MM.1S (cell line): ENCODE data around the gene TIMM23.
"Not testable (repeated sequence)": the region's sequence is repeated elsewhere in the genome, so short reads cannot be mapped to it uniquely, and the experiment has no call there.

Source experiments
- DNase-seq: peaks from one replicate; pipeline ENCODE4 v3.0.0-alpha.2; 2015
- H2AFZ ChIP-seq: fragments of 300-600 bp; sonication (generic); 2 replicates; pipeline ENCODE4 v1.6.0; 2016; ENCODE audit warnings: antibody characterized with exemption, low read length
- H3F3A ChIP-seq: fragments of 300-600 bp; sonication (generic); 2 replicates; pipeline ENCODE4 v1.6.1; 2016; ENCODE audit warnings: mild to moderate bottlenecking, antibody characterized with exemption, low read length, moderate library complexity, mixed read lengths; ENCODE audit not compliant: insufficient read depth
- H3K27ac ChIP-seq: fragments of 300-600 bp; sonication (generic); 2 replicates; pipeline ENCODE4 v1.5.1; 2016; ENCODE audit warnings: mild to moderate bottlenecking, low read length
- H3K27me3 ChIP-seq: fragments of 300-600 bp; sonication (generic); replicated peaks from 2 replicates; pipeline ENCODE4 v1.6.0; 2016; ENCODE audit warnings: low read length; ENCODE audit not compliant: insufficient read depth
- H3K36me3 ChIP-seq: fragments of 300-600 bp; sonication (generic); replicated peaks from 2 replicates; pipeline ENCODE4 v1.6.1; 2016; ENCODE audit warnings: mild to moderate bottlenecking, low read length, mixed read lengths; ENCODE audit not compliant: insufficient read depth
- H3K4me1 ChIP-seq: fragments of 300-600 bp; sonication (generic); 2 replicates; pipeline ENCODE4 v1.6.1; 2016; ENCODE audit warnings: low read length, mixed read lengths
- H3K4me2 ChIP-seq: fragments of 300-600 bp; sonication (generic); 2 replicates; pipeline ENCODE4 v1.6.0; 2016; ENCODE audit warnings: low read depth, low read length
- H3K4me3 ChIP-seq: fragments of 300-600 bp; sonication (generic); 2 replicates; pipeline ENCODE4 v1.5.1; 2016; ENCODE audit warnings: low read length, mixed read lengths
- H3K79me2 ChIP-seq: fragments of 300-600 bp; sonication (generic); 2 replicates; pipeline ENCODE4 v1.6.1; 2016; ENCODE audit warnings: mixed run types, low read length, mixed read lengths
- H3K9ac ChIP-seq: fragments of 300-600 bp; sonication (generic); 2 replicates; pipeline ENCODE4 v1.6.1; 2016; ENCODE audit warnings: low read length, mixed read lengths
- H3K9me2 ChIP-seq: fragments of 300-600 bp; sonication (generic); replicated peaks from 2 replicates; pipeline ENCODE4 v1.6.1; 2016; ENCODE audit warnings: mild to moderate bottlenecking, low read length, mixed read lengths; ENCODE audit not compliant: insufficient read depth
- H3K9me3 ChIP-seq: fragments of 300-600 bp; sonication (generic); replicated peaks from 2 replicates; pipeline ENCODE4 v1.6.1; 2016; ENCODE audit warnings: mild to moderate bottlenecking, low read length, mixed read lengths; ENCODE audit not compliant: insufficient read depth
- H4K20me1 ChIP-seq: fragments of 300-600 bp; sonication (generic); 2 replicates; pipeline ENCODE4 v1.6.1; 2016; ENCODE audit warnings: mild to moderate bottlenecking, low read length, moderate library complexity, mixed read lengths; ENCODE audit not compliant: insufficient read depth

TIMM23 gene

DNA sequence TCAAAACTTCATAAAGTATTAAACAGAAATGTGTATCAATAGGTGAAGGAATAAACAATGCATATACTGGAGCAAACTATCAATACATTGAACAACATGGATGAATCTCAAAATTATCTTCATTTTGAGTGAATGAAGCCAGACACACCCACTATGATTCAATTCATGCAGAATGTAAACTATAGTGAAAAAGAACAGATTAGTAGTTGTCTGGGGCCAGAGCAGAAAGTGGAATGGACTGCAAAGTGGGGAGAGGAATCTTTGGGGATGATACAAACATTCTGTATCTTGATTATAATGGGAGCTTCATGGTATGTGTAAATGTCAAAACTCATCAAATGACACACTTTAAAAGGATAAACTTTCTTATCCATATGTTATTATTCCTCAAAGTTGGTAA lies 23.5 kb upstream of the TIMM23 start:
- not testable (repeated sequence) for H4K20me1 ChIP-seq, H3K4me3 ChIP-seq, H3K9me3 ChIP-seq, H3K27ac ChIP-seq, H3K27me3 ChIP-seq, H2AFZ ChIP-seq, H3K79me2 ChIP-seq, H3K9me2 ChIP-seq, H3K9ac ChIP-seq, H3K4me1 ChIP-seq, H3F3A ChIP-seq, DNase-seq, H3K4me2 ChIP-seq, H3K36me3 ChIP-seq

GRCh38 chr10:45954367-45954766 lies 17.9 kb upstream of the TIMM23 start:
- not testable (repeated sequence) for H3K4me3 ChIP-seq, H3K4me2 ChIP-seq, DNase-seq, H3K9me3 ChIP-seq, H2AFZ ChIP-seq, H3K27ac ChIP-seq, H3K27me3 ChIP-seq, H3K4me1 ChIP-seq, H3F3A ChIP-seq, H3K79me2 ChIP-seq, H3K9ac ChIP-seq, H4K20me1 ChIP-seq, H3K36me3 ChIP-seq, H3K9me2 ChIP-seq

DNA sequence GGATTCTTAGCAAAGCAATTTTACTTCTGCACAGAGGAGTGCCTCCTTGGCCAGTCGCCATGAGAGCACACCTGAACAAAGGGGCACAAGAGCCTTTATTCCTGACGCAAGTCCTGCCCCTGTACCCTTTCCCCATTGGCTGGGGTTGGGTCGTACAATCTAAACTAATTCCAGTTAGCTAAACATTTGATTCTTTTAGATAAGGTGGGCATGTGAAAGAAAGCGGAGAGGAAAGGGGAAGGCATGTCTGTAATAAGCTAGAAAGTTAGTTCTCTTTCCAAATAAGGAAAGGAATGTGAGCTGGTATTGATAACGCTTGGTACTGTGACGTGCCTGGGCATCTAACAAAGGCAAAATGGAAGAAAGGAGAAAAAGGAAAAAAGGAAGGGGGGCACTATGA lies 15.7 kb upstream of the TIMM23 start:
- H3K4me3 ChIP-seq, H3K79me2 ChIP-seq, H3K27me3 ChIP-seq, H3F3A ChIP-seq, DNase-seq, H3K9ac ChIP-seq, H3K4me2 ChIP-seq, H3K9me2 ChIP-seq, H4K20me1 ChIP-seq, H3K4me1 ChIP-seq, H3K36me3 ChIP-seq, H2AFZ ChIP-seq, H3K27ac ChIP-seq, H3K9me3 ChIP-seq: not testable (repeated sequence)

GRCh38 chr10:45957928-45958327 lies 14.4 kb upstream of the TIMM23 start:
- H3K79me2 ChIP-seq, H3K9me2 ChIP-seq, DNase-seq, H3K27ac ChIP-seq, H3K4me3 ChIP-seq, H4K20me1 ChIP-seq, H3K4me1 ChIP-seq, H3F3A ChIP-seq, H3K36me3 ChIP-seq, H3K9ac ChIP-seq, H3K27me3 ChIP-seq, H2AFZ ChIP-seq, H3K4me2 ChIP-seq, H3K9me3 ChIP-seq: not testable (repeated sequence)

DNA sequence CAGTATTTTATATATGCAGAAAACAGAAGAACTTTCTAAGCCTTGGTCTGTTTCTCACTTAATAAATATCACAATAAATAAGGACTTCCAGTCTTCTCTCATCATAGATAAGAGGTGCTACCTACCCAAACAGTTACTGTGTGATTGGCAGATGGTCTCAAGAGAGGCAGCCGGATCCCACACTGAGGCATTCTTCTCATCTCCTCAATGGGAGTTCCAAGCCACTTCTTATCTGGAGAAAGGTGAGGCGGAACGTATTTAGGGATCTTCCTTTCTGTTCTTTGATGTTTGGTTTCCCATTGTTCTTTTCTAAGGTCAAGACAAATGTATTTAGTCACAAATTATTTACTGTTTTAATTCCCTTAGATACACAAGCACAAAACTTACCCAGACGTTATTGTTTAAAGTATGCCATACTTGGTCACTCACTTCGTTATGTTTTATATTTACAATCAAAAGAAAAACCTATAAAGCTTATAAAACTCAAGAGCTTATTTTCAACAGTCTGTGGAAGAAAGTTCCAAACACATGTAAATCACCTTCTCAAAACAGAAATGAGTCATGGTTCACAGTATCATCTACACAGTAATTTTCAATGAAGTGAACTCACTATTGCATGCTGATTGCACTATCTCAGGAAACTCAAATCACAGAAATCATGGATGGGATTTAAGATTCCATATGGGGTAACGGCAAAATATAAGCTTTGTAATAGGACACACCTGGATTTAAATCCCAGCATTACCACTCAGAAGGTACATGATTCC lies 9.4 kb upstream of the TIMM23 start:
- not testable (repeated sequence) for DNase-seq, H3K27me3 ChIP-seq

DNA sequence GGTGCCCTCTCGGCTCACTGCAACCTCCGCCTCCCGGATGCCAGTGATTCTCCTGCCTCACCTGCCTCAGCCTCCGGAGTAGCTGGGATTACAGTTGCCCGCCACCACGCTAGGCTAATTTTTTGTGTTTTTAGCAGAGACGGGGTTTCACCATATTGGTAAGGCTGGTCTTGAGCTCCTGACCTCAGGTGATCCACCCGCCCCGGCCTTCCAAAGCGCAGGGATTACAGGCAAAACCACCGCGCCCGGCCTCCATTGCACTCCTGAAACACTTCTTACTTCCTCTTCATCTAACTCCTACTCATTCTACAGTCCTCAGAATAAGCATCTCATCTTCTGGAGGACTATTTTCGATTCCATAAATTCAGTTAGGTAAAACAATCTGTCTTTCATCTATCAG lies 1.3 kb upstream of the TIMM23 start:
- not testable (repeated sequence) for H2AFZ ChIP-seq, H3K9me3 ChIP-seq, H3F3A ChIP-seq, H3K27ac ChIP-seq, H3K9me2 ChIP-seq, H3K27me3 ChIP-seq, H3K36me3 ChIP-seq, DNase-seq, H3K4me1 ChIP-seq, H4K20me1 ChIP-seq
- Histone ChIP-seq H3K79me2 (peaks cover 80% of the 10 kb centered on the region), H3K4me2 (peak overlapping the region; percentile 59), H3K9ac (peak overlapping the region; percentile 69; the same call in 1 of the 2 replicates), H3K4me3 (peak overlapping the region; percentile 79)

More for the DNA sequence above, 9.4 kb upstream of the TIMM23 start:
- H3K9me3 ChIP-seq, H3K36me3 ChIP-seq, H2AFZ ChIP-seq, H3K4me1 ChIP-seq, H3K4me2 ChIP-seq, H3K9me2 ChIP-seq, H3K9ac ChIP-seq, H3K27ac ChIP-seq, H3K4me3 ChIP-seq, H3F3A ChIP-seq, H4K20me1 ChIP-seq: not testable (repeated sequence)
- H3K79me2 ChIP-seq, result peaks cover 15% of the 10 kb centered on the region

- H3F3A ChIP-seq, H3K9me2 ChIP-seq, DNase-seq, H3K36me3 ChIP-seq, H4K20me1 ChIP-seq, H3K27me3 ChIP-seq, H3K4me1 ChIP-seq, H3K9me3 ChIP-seq: not testable (repeated sequence)
- peak overlapping the region; percentile 69 for H3K9ac ChIP-seq
- peak overlapping the region; percentile 59; the same call in 1 of the 2 replicates for H3K4me2 ChIP-seq
- H3K27ac ChIP-seq, result peak overlapping the region; percentile 51; the same call in 1 of the 2 replicates
- peaks cover 76% of the 10 kb centered on the region for H3K79me2 ChIP-seq
- H2AFZ ChIP-seq, result 0 out of 2 replicates have a peak overlapping the region, but pooled peaks have one; percentile 56
- H3K4me3 ChIP-seq, result peak overlapping the region; percentile 79
Measured at GRCh38 chr10:45971742-45972105, 565 bp upstream of the TIMM23 start.

DNA sequence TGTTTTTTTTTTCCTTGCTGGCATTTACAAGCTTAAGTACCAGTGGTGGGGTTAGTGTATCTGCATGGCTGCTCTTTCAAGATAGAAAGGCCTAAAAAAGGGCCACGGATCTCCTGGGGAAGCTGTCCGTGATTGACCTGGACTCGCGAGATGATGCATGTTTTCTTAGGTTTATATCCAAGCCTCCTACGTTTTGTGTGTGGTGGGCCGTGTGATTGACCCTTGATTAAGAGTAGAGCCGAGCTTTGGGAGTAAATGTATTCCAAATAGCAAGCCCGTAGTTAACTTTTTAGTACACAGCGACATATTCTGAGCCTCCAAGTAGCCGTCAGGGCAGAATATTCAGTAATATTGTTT lies 502 bp downstream of the TIMM23 start:
- H3K4me3 ChIP-seq, result peak overlapping the region; percentile 79
- not testable (repeated sequence) for H3K9me2 ChIP-seq, DNase-seq, H3K9me3 ChIP-seq, H2AFZ ChIP-seq, H3K36me3 ChIP-seq, H3K4me1 ChIP-seq, H3K27me3 ChIP-seq, H4K20me1 ChIP-seq, H3F3A ChIP-seq
- H3K9ac ChIP-seq, result peak overlapping the region; percentile 77
- H3K79me2 ChIP-seq, result peaks cover 71% of the 10 kb centered on the region
- peak overlapping the region; percentile 66 for H3K4me2 ChIP-seq
- H3K27ac ChIP-seq, result peak overlapping the region; percentile 38; the same call in 1 of the 2 replicates
